ENCODE measurements around the gene ATCAY.

- TF ChIP-seq CTCF (conservative IDR thresholded peaks at IDR 0.05; ENCODE audit: low read length), result no peak
- no peak for TF ChIP-seq EZH2phosphoT487 (IDR thresholded peaks at IDR 0.05; ENCODE audit: borderline replicate concordance)
Measured at GRCh38 chr19:3955688-3956087, 75.2 kb downstream of the ATCAY start.
